Neural cell (in vitro differentiated cells): Measurements from ENCODE around the gene COMMD9. TPM values are rescaled to one million over a fixed set of nuclear protein-coding genes. Genes with fewer than 3 reads are reported as not detected.

Source experiments
- H2AFZ ChIP-seq: fragments of 200-600, 300-800 bp; sonication (generic), shearing (Covaris generic); 2 replicates; pipeline ENCODE4 v1.6.0; 2014; ENCODE audit warnings: low read depth, mild to moderate bottlenecking, antibody characterized with exemption, low read length, moderate library complexity
- H3F3A ChIP-seq: fragments of 200-600 bp; shearing (Covaris generic); 2 replicates; pipeline ENCODE4 v1.6.1; 2016; ENCODE audit warnings: mild to moderate bottlenecking, moderate library complexity, mixed read lengths, antibody characterized with exemption, low read length; ENCODE audit not compliant: insufficient read depth, poor library complexity, severe bottlenecking
- H3K27ac ChIP-seq: fragments of 200-600, 300-800 bp; sonication (generic), shearing (Covaris generic); 2 replicates; pipeline ENCODE4 v1.5.1; 2014; ENCODE audit warnings: mild to moderate bottlenecking, low read length, moderate library complexity
- H3K27me3 ChIP-seq: fragments of 300-800, 200-600 bp; sonication (generic), shearing (Covaris generic); 2 replicates; pipeline ENCODE4 v1.6.0; 2014; ENCODE audit warnings: mild to moderate bottlenecking, low read depth, low read length, moderate library complexity; ENCODE audit not compliant: insufficient read depth
- H3K36me3 ChIP-seq: fragments of 300-800, 200-600 bp; sonication (generic), shearing (Covaris generic); 2 replicates; pipeline ENCODE4 v1.5.1; 2014; ENCODE audit warnings: mild to moderate bottlenecking, antibody characterized with exemption, low read length, moderate library complexity; ENCODE audit not compliant: insufficient read depth
- H3K4me2 ChIP-seq: fragments of 300-800, 200-600 bp; sonication (generic), shearing (Covaris generic); 2 replicates; pipeline ENCODE4 v1.6.0; 2014; ENCODE audit warnings: mild to moderate bottlenecking, low read length
- H3K4me3 ChIP-seq: fragments of 300-800, 200-600 bp; sonication (generic), shearing (Covaris generic); 2 replicates; pipeline ENCODE4 v1.5.1; 2014; ENCODE audit warnings: mild to moderate bottlenecking, low read length, moderate library complexity
- H3K79me2 ChIP-seq: fragments of 200-600 bp; shearing (Covaris generic); replicated peaks from 2 replicates; pipeline ENCODE4 v1.6.0; 2014; ENCODE audit warnings: mild to moderate bottlenecking, low read length, moderate library complexity; ENCODE audit not compliant: insufficient read depth
- H3K9ac ChIP-seq: fragments of 300-800, 200-600 bp; sonication (generic), shearing (Covaris generic); 2 replicates; pipeline ENCODE4 v1.6.1; 2016; ENCODE audit warnings: mild to moderate bottlenecking, low read length, mixed read lengths
- H3K9me2 ChIP-seq: fragments of 200-600 bp; shearing (Covaris generic); 2 replicates; pipeline ENCODE4 v1.6.1; 2016; ENCODE audit warnings: mild to moderate bottlenecking, low read length, mixed read lengths; ENCODE audit not compliant: insufficient read depth
- H3K9me3 ChIP-seq: fragments of 200-600, 300-800 bp; sonication (generic), shearing (Covaris generic); 2 replicates; pipeline ENCODE4 v1.6.1; 2016; ENCODE audit warnings: mild to moderate bottlenecking, mixed run types, low read length, moderate library complexity, mixed read lengths
- H4K20me1 ChIP-seq: fragments of 200-600 bp; shearing (Covaris generic); 2 replicates; pipeline ENCODE4 v1.6.1; 2016; ENCODE audit warnings: mild to moderate bottlenecking, mixed run types; ENCODE audit not compliant: insufficient read depth
- EP300 ChIP-seq: fragments of 450-650 bp; conservative IDR thresholded peaks from 2 replicates; pipeline ENCODE4 v1.6.1; 2014; ENCODE audit warnings: antibody characterized with exemption, mild to moderate bottlenecking, moderate library complexity; ENCODE audit not compliant: poor library complexity, severe bottlenecking
- EZH2 ChIP-seq: fragments of 200-600, 300-800 bp; shearing (Covaris generic), sonication (generic); IDR thresholded peaks from 2 replicates; pipeline ENCODE4 v1.6.1; 2014; ENCODE audit warnings: antibody characterized with exemption, low read length, borderline replicate concordance, mild to moderate bottlenecking; ENCODE audit not compliant: insufficient read depth, poor library complexity, severe bottlenecking
- MXI1 ChIP-seq: fragments of 450-650 bp; conservative IDR thresholded peaks from 2 replicates; pipeline ENCODE4 v1.6.1; 2014; ENCODE audit warnings: antibody characterized with exemption, mild to moderate bottlenecking; ENCODE audit not compliant: poor library complexity, severe bottlenecking
- POLR2AphosphoS5 ChIP-seq: IDR thresholded peaks from 2 replicates; pipeline ENCODE4 v1.6.1; 2012
- RAD21 ChIP-seq: fragments of 450-650 bp; conservative IDR thresholded peaks from 2 replicates; pipeline ENCODE4 v1.6.1; 2014; ENCODE audit warnings: antibody characterized with exemption, mild to moderate bottlenecking, moderate library complexity
- REST ChIP-seq: IDR thresholded peaks from 2 replicates; pipeline ENCODE4 v1.6.1; 2012; ENCODE audit warnings: borderline replicate concordance
- SMC3 ChIP-seq: fragments of 450-650 bp; conservative IDR thresholded peaks from 2 replicates; pipeline ENCODE4 v1.6.1; 2014; ENCODE audit warnings: antibody characterized with exemption, mild to moderate bottlenecking, moderate library complexity; ENCODE audit not compliant: poor library complexity
- TAF1 ChIP-seq: IDR thresholded peaks from 2 replicates; pipeline ENCODE4 v1.6.1; 2012; ENCODE audit warnings: low read depth
- polyA plus RNA-seq: library from polyadenylated mRNA; depleted of rRNA; stranded (reverse); fragments of >200 nt; gene quantifications from 2 replicates; pipeline ENCODE4 v1.2.3, GENCODE V29; 2014
- TF ChIP-seq, protein P1 (sequence below): fragments of 450-650 bp; IDR thresholded peaks from 2 replicates; pipeline ENCODE4 v1.5.1; 2014; ENCODE audit warnings: antibody characterized with exemption, mild to moderate bottlenecking, moderate library complexity; ENCODE audit not compliant: poor library complexity, severe bottlenecking

Gene COMMD9
- polyA plus RNA-seq, 1 donor from 2014 or later, result 119 TPM

DNA sequence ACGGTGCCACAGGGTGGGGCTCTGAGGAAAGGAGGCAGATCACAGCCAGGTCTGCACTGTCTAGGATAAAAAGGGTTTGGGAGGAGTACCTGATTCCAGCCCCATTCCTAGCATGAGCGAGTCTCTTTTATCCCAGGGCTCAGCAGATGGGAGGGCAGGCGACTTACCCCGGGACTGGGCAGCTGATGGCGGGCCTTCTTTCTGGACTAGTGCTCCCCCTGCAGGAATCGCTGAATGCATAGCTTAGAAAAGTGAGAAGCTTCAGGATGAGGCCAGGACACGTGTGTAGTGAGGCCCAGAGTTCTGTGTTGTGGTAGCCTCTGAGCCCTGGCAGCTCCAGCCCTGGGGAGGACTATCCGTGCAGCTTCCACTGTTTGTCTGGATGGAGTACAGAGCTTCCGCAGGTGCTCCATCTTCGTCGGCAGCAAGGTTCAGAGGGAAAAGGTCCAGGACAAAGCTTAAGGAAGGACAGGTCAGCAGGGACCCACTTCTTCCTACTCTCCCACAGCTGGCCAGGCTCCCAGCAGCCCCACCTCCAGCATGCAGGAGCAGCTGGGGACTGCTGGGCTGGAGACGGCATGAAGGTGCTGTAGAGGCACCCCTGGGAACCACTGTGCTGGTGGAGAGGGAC is 30.4 kb downstream of the COMMD9 start:
- Histone ChIP-seq H3K27me3 (no peaks in the 10 kb centered on the region), H3K9ac (no peak overlapping the region), H3K4me3 (no peak overlapping the region), H3K36me3 (no peaks in the 10 kb centered on the region), H3K27ac (no peak overlapping the region), H3K9me3 (no peaks in the 10 kb centered on the region), H2AFZ (no peak overlapping the region), H3K4me2 (no peak overlapping the region), H3F3A (no peaks in the 10 kb centered on the region), H3K9me2 (no peaks in the 10 kb centered on the region), H3K79me2 (no peaks in the 10 kb centered on the region), H4K20me1 (no peaks in the 10 kb centered on the region)
- TF ChIP-seq TAF1, result no peak
- TF ChIP-seq SMC3, result no peak
- no peak for TF ChIP-seq MXI1
- TF ChIP-seq POLR2AphosphoS5, result no peak
- TF ChIP-seq, protein P1, sequence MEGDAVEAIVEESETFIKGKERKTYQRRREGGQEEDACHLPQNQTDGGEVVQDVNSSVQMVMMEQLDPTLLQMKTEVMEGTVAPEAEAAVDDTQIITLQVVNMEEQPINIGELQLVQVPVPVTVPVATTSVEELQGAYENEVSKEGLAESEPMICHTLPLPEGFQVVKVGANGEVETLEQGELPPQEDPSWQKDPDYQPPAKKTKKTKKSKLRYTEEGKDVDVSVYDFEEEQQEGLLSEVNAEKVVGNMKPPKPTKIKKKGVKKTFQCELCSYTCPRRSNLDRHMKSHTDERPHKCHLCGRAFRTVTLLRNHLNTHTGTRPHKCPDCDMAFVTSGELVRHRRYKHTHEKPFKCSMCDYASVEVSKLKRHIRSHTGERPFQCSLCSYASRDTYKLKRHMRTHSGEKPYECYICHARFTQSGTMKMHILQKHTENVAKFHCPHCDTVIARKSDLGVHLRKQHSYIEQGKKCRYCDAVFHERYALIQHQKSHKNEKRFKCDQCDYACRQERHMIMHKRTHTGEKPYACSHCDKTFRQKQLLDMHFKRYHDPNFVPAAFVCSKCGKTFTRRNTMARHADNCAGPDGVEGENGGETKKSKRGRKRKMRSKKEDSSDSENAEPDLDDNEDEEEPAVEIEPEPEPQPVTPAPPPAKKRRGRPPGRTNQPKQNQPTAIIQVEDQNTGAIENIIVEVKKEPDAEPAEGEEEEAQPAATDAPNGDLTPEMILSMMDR, result no peak
- no peak for TF ChIP-seq EZH2
- no peak for TF ChIP-seq RAD21
- no peak for TF ChIP-seq REST

GRCh38 chr11:36257351-36257750 is 31.9 kb downstream of the COMMD9 start:
- H3K79me2 ChIP-seq, result no peaks in the 10 kb centered on the region
- no peak overlapping the region for H2AFZ ChIP-seq
- no peak overlapping the region for H3K4me3 ChIP-seq
- TF ChIP-seq RAD21, result no peak
- TF ChIP-seq, protein P1, result no peak
- no peak for TF ChIP-seq EP300
- no peak for TF ChIP-seq MXI1
- TF ChIP-seq EZH2, result no peak
- no peak for TF ChIP-seq POLR2AphosphoS5
- TF ChIP-seq TAF1, result no peak
- TF ChIP-seq REST, result no peak
- TF ChIP-seq SMC3, result no peak
- H3K9me3 ChIP-seq, result no peaks in the 10 kb centered on the region
- H3F3A ChIP-seq, result no peaks in the 10 kb centered on the region
- H3K27me3 ChIP-seq, result no peaks in the 10 kb centered on the region
- H3K27ac ChIP-seq, result no peak overlapping the region
- no peaks in the 10 kb centered on the region for H3K36me3 ChIP-seq
- no peak overlapping the region for H3K4me2 ChIP-seq
- H3K9me2 ChIP-seq, result no peaks in the 10 kb centered on the region
- H3K9ac ChIP-seq, result no peak overlapping the region
- no peaks in the 10 kb centered on the region for H4K20me1 ChIP-seq
